AG04449 (cell line): ENCODE data around the gene PHYHIPL.
"Not testable (repeated sequence)": the region's sequence is repeated elsewhere in the genome, so short reads cannot be mapped to it uniquely, and the experiment has no call there.

Experiments used
- CTCF ChIA-PET: fragments of 350-600 bp; formaldehyde crosslinking; extraction: SDS; loops from one replicate; lab custom pipeline; 2021; ENCODE audit warnings: antibody characterized with exemption; lab: Yijun Ruan, JAX
- POLR2A ChIA-PET: fragments of 400-600, 350-600 bp; formaldehyde crosslinking; extraction: SDS; loops from one replicate; lab custom pipeline; 2020; ENCODE audit warnings: antibody characterized with exemption, inconsistent platforms; lab: Yijun Ruan, JAX
- DNase-seq: peaks from one replicate; pipeline ENCODE4 v3.0.0-alpha.2; 2010; ENCODE audit warnings: low read depth, low spot score
- H3K4me3 ChIP-seq: 2 replicates; pipeline ENCODE4 v1.5.1; 2011; ENCODE audit warnings: low read depth, mild to moderate bottlenecking, control low read depth, low read length
- CTCF ChIP-seq: IDR thresholded peaks from one replicate; pipeline ENCODE4 v1.5.1; 2011; ENCODE audit warnings: mild to moderate bottlenecking, moderate library complexity, low read length, control low read depth, inconsistent platforms; ENCODE audit not compliant: insufficient read depth; ENCODE audit errors: missing control alignments

PHYHIPL gene

GRCh38 chr10:59214160-59214559 lies 37.7 kb downstream of the PHYHIPL start:
- POLR2A ChIA-PET = no interaction called here
- no peak for DNase-seq
- H3K4me3 ChIP-seq = no peak overlapping the region
- TF ChIP-seq CTCF = no peak
- CTCF ChIA-PET = no interaction called here

- no peak for DNase-seq
- ChIA-PET POLR2A (no interaction called here), CTCF (no interaction called here)
- H3K4me3 ChIP-seq = no peak overlapping the region
- TF ChIP-seq CTCF = no peak
Measured at GRCh38 chr10:59216178-59216869, 39.9 kb downstream of the PHYHIPL start.

DNA sequence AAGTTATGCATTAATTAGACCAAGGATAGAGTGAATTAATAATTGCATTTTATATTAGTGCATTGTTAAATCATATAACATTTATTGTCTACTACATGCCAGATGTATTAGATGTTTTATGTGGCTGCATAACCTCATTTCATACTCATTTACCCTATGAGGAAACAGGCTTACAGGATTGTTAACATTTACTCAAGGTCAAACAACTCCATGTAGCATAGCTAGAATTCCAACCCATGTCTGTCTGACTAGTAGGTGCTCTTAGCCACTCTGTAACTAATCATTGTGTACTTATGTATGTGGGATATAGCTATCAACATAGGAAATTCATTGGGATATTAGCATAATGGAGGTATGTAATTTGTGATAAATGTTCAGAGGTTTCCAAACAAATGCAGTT lies 46.3 kb downstream of the PHYHIPL start:
- DNase-seq = no peak
- H3K4me3 ChIP-seq = no peak overlapping the region
- no peak for TF ChIP-seq CTCF
- ChIA-PET POLR2A (no interaction called here), CTCF (interaction anchor here (1.5 kb wide), 1 partner anchor 403 kb away, joined by 3 read pairs; no protein-coding TSS in a partner anchor)

DNA sequence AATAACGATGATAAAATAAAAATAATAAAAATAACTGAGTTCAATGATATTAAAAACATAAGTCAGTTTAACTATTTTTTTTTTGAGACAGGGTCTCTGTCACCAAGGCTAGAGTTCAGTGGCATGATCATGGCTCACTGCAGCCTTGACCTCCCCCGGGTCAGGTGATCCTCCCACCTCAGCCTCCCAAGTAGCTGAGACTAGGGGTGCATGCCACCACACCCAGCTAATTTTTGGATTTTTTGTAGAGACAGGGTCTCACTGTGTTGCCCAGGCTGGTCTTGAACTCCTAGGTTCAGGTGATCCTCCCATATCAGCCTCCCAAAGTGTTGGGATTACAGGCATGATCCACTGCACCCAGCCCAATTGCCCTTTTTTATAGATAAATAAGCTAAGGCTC lies 47.2 kb downstream of the PHYHIPL start:
- CTCF ChIA-PET = interaction anchor here (0.8 to 1.0 kb wide), 2 partner anchors 442 to 452 kb away, joined by 3 read pairs; no protein-coding TSS in a partner anchor
- H3K4me3 ChIP-seq, DNase-seq, POLR2A ChIA-PET: not testable (repeated sequence)

DNA sequence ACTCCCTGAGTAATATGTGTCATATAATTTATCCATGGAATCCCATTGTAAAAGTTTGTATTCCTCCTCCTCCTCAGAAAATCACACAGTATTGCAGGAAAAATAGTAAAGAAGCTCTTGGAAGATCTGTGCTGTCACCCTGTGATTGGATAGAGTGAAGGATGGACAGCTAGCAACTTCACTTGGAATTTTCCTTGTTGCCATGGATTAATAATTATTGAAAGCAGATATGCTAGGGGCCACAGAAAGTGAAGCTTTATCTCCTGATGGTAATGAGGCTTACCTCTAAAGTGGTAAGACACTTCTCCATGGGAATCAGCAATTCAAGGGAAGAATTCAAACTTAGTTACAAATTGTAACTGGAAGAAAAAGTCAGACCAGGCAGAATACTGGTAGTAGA lies 48.8 kb downstream of the PHYHIPL start:
- CTCF ChIA-PET = no interaction called here
- no peak for DNase-seq
- POLR2A ChIA-PET = no interaction called here
- TF ChIP-seq CTCF = no peak
- H3K4me3 ChIP-seq = no peak overlapping the region

GRCh38 chr10:59227136-59227673 lies 50.8 kb downstream of the PHYHIPL start:
- ChIA-PET CTCF (no interaction called here), POLR2A (no interaction called here)
- no peak overlapping the region for H3K4me3 ChIP-seq
- TF ChIP-seq CTCF = no peak
- DNase-seq = no peak
